Erythroblast (primary cell): ENCODE measurements around the gene TMEM131L.

Experiments
- GATA1 ChIP-seq: IDR thresholded peaks from 2 replicates; pipeline ENCODE4 v1.6.1; 2011; ENCODE audit warnings: low read depth, mild to moderate bottlenecking, control low read depth, low read length, moderate library complexity
- POLR2A ChIP-seq: IDR thresholded peaks from 2 replicates; pipeline ENCODE4 v1.6.1; 2011; ENCODE audit warnings: mild to moderate bottlenecking, low read length

DNA sequence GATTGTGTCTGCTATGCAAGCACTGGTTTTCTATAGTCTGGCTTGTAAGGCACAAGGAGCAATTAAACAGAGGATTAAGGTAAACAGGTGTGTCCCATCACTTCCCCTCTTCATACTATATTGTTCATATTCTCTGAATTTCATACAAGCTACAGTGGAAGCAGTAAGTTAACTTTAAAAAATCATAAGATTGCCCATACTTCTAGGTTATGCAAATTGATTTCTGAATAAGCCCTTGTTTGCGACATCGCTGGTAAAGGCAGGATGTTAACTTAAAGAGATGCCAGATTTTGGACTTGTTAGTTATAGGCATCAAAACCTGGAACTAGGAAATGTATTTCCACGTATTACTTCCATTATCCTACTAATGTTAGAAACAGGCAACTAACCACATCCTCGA, 1.0 kb upstream of the TMEM131L start:
- TF ChIP-seq POLR2A, result no peak
- no peak for TF ChIP-seq GATA1
